HepG2 (cell line): ENCODE data around the gene CSKMT. TPM values are rescaled to one million over a fixed set of nuclear protein-coding genes. Genes with fewer than 3 reads are reported as not detected.

Experiments used
- AKAP8 ChIP-seq: sonication (generic); formaldehyde crosslinking; IDR thresholded peaks from 2 replicates; pipeline ENCODE4 v1.5.1; 2020; ENCODE audit warnings: mild to moderate bottlenecking, missing genetic modification reagents
- ATRX ChIP-seq: sonication (generic); formaldehyde crosslinking; IDR thresholded peaks from 2 replicates; pipeline ENCODE4 v1.4.0; 2020; ENCODE audit warnings: missing genetic modification reagents, borderline replicate concordance
- BORCS8-MEF2B ChIP-seq: sonication (generic); formaldehyde crosslinking; IDR thresholded peaks from 2 replicates; pipeline ENCODE4 v1.8.0; 2022; ENCODE audit warnings: mild to moderate bottlenecking, missing genetic modification reagents
- CEBPG ChIP-seq: IDR thresholded peaks from 2 replicates; pipeline ENCODE4 v1.6.1; 2016
- MAFG ChIP-seq: sonication (generic); formaldehyde crosslinking; IDR thresholded peaks from 2 replicates; pipeline ENCODE4 v1.5.1; 2020; ENCODE audit warnings: mild to moderate bottlenecking, missing genetic modification reagents
- MATR3 ChIP-seq: sonication (generic); formaldehyde crosslinking; IDR thresholded peaks from 2 replicates; pipeline ENCODE4 v1.4.0; 2020; ENCODE audit warnings: missing genetic modification reagents
- SRSF9 ChIP-seq: fragments of 200-400 bp; formaldehyde crosslinking; IDR thresholded peaks from 2 replicates; pipeline ENCODE4 v1.6.1; 2018; ENCODE audit warnings: borderline replicate concordance, mild to moderate bottlenecking, low read depth, low read length; ENCODE audit not compliant: insufficient read depth, poor library complexity, severe bottlenecking
- ZFP36L1 ChIP-seq: sonication (generic); formaldehyde crosslinking; IDR thresholded peaks from 2 replicates; pipeline ENCODE4 v1.8.0; 2022; ENCODE audit warnings: mild to moderate bottlenecking, missing genetic modification reagents, moderate library complexity
- ZNF180 ChIP-seq: sonication (generic); formaldehyde crosslinking; IDR thresholded peaks from 2 replicates; pipeline ENCODE4 v1.4.0; 2020; ENCODE audit warnings: low read depth, missing genetic modification reagents, borderline replicate concordance
- ZNF20 ChIP-seq: sonication (generic); formaldehyde crosslinking; IDR thresholded peaks from 2 replicates; pipeline ENCODE4 v1.4.0; 2020; ENCODE audit warnings: mild to moderate bottlenecking, moderate library complexity, missing genetic modification reagents
- ZNF253 ChIP-seq: sonication (generic); formaldehyde crosslinking; IDR thresholded peaks from 2 replicates; pipeline ENCODE4 v1.8.0; 2022; ENCODE audit warnings: mild to moderate bottlenecking, missing genetic modification reagents, borderline replicate concordance
- ZNF317 ChIP-seq: sonication (generic); formaldehyde crosslinking; IDR thresholded peaks from 2 replicates; pipeline ENCODE4 v1.5.0; 2020; ENCODE audit warnings: mild to moderate bottlenecking, missing genetic modification reagents
- polyA plus RNA-seq, 8 experiments: library from polyadenylated mRNA; depleted of rRNA in 3 of 8; stranded (reverse) in 7 of 8; unstranded in 1 of 8; fragments of >200 nt; fragmentation: Illumina TruSeq in 4 of 8; extraction: Trizol in 4 of 8; gene quantifications; 2 replicates each; pipeline versions ENCODE4 v1.2.1 to v1.2.3, GENCODE V29; 2011 to 2016; ENCODE audit warnings: low read depth in 4 of 8, missing spikeins in 1 of 8, mixed read lengths in 1 of 8; ENCODE audit not compliant: insufficient read depth in 1 of 8
- total RNA-seq, 5 experiments: library from RNA; depleted of rRNA; stranded (reverse); fragments of >200 nt; fragmentation: Illumina TruSeq; extraction: Trizol; gene quantifications; 2 replicates each; pipeline ENCODE4 v1.2.3, GENCODE V29; 2016; ENCODE audit warnings: low read depth in 1 of 5
- TF ChIP-seq, protein P1 (sequence below): sonication (generic); formaldehyde crosslinking; IDR thresholded peaks from 2 replicates; pipeline ENCODE4 v1.8.0; 2022; ENCODE audit warnings: missing genetic modification reagents, mild to moderate bottlenecking, moderate library complexity, borderline replicate concordance
- TF ChIP-seq, protein P2 (sequence below): sonication (generic); formaldehyde crosslinking; IDR thresholded peaks from 2 replicates; pipeline ENCODE4 v1.4.0; 2020; ENCODE audit warnings: low read depth, mild to moderate bottlenecking, missing genetic modification reagents
- TF ChIP-seq, protein P3 (sequence below): sonication (generic); formaldehyde crosslinking; IDR thresholded peaks from 2 replicates; pipeline ENCODE4 v1.4.0; 2020; ENCODE audit warnings: missing genetic modification reagents, borderline replicate concordance
- TF ChIP-seq, protein P4 (sequence below): IDR thresholded peaks from 2 replicates; pipeline ENCODE4 v1.6.1; 2012; ENCODE audit warnings: low read length, improper control_type of control experiment

The CSKMT gene
- total and polyA plus RNA-seq, 2 of the 13 experiments (the other 11 are each of a cell fraction or from before 2014, with no cell fraction given) = 7.6 to 31.8 TPM

DNA sequence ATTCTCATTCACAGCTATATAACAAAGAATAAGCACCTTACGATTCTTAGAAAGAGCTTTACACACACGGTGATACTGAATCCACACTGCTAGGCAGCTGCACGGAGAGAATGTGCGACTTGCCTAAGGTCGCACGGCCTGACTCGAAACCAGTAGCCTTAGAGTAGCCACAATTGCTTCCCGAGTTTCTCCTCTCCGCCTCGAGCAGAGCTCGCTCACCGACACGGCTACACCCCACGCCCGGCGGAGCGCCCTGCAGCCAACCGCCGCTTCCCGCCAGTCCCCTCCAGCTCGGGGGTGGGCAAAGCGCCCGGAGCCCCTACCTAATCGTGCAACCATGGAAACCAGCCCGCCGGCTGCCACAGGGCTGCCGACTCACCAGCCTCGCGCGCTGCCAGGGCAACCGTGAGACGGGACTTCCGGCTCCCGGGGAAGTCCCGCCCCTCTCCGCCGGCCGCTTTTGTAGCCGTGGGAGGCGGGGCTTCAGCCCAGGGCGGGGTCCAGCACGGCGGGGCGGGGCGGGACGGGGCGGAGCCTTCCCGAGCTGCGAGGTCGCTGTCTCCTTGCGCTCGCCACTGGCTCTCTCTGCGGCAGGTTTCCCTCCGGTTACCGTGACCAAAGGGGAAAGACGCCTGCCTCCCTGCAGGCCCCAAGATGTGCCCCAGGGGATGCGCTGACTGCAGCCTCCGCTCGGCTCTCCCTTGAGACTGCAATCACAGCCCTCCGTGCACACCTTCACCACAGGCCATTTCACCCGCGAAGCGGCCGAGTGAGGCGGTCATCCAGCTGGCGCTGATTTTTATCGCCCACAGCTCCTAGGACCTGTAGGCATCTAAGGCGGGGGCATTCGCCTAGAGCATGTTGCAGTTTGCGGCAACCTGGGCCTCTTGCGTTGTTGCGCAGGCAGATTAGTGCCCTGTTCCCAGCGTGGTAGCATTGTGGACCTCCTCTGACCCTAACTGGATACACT, 41.1 kb downstream of the CSKMT start (continued):
- TF ChIP-seq, protein P1, sequence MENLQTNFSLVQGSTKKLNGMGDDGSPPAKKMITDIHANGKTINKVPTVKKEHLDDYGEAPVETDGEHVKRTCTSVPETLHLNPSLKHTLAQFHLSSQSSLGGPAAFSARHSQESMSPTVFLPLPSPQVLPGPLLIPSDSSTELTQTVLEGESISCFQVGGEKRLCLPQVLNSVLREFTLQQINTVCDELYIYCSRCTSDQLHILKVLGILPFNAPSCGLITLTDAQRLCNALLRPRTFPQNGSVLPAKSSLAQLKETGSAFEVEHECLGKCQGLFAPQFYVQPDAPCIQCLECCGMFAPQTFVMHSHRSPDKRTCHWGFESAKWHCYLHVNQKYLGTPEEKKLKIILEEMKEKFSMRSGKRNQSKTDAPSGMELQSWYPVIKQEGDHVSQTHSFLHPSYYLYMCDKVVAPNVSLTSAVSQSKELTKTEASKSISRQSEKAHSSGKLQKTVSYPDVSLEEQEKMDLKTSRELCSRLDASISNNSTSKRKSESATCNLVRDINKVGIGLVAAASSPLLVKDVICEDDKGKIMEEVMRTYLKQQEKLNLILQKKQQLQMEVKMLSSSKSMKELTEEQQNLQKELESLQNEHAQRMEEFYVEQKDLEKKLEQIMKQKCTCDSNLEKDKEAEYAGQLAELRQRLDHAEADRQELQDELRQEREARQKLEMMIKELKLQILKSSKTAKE (CRISPR knock-in tag) = no peak
- no peak for TF ChIP-seq ZFP36L1 (CRISPR knock-in tag)
- TF ChIP-seq, protein P2, sequence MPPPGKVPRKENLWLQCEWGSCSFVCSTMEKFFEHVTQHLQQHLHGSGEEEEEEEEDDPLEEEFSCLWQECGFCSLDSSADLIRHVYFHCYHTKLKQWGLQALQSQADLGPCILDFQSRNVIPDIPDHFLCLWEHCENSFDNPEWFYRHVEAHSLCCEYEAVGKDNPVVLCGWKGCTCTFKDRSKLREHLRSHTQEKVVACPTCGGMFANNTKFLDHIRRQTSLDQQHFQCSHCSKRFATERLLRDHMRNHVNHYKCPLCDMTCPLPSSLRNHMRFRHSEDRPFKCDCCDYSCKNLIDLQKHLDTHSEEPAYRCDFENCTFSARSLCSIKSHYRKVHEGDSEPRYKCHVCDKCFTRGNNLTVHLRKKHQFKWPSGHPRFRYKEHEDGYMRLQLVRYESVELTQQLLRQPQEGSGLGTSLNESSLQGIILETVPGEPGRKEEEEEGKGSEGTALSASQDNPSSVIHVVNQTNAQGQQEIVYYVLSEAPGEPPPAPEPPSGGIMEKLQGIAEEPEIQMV (CRISPR knock-in tag) = no peak
- TF ChIP-seq, protein P3, sequence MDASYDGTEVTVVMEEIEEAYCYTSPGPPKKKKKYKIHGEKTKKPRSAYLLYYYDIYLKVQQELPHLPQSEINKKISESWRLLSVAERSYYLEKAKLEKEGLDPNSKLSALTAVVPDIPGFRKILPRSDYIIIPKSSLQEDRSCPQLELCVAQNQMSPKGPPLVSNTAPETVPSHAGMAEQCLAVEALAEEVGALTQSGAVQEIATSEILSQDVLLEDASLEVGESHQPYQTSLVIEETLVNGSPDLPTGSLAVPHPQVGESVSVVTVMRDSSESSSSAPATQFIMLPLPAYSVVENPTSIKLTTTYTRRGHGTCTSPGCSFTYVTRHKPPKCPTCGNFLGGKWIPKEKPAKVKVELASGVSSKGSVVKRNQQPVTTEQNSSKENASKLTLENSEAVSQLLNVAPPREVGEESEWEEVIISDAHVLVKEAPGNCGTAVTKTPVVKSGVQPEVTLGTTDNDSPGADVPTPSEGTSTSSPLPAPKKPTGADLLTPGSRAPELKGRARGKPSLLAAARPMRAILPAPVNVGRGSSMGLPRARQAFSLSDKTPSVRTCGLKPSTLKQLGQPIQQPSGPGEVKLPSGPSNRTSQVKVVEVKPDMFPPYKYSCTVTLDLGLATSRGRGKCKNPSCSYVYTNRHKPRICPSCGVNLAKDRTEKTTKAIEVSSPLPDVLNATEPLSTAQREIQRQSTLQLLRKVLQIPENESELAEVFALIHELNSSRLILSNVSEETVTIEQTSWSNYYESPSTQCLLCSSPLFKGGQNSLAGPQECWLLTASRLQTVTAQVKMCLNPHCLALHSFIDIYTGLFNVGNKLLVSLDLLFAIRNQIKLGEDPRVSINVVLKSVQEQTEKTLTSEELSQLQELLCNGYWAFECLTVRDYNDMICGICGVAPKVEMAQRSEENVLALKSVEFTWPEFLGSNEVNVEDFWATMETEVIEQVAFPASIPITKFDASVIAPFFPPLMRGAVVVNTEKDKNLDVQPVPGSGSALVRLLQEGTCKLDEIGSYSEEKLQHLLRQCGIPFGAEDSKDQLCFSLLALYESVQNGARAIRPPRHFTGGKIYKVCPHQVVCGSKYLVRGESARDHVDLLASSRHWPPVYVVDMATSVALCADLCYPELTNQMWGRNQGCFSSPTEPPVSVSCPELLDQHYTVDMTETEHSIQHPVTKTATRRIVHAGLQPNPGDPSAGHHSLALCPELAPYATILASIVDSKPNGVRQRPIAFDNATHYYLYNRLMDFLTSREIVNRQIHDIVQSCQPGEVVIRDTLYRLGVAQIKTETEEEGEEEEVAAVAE = no peak
- no peak for TF ChIP-seq SRSF9
- TF ChIP-seq ZNF317 (CRISPR knock-in tag) = 0 out of 2 replicates have a peak, but pooled peaks have one; percentile 39
- peak; percentile 72; the same call in 1 of the 2 replicates for TF ChIP-seq AKAP8
- no peak for TF ChIP-seq ZNF253 (CRISPR knock-in tag)
- TF ChIP-seq, protein P4, sequence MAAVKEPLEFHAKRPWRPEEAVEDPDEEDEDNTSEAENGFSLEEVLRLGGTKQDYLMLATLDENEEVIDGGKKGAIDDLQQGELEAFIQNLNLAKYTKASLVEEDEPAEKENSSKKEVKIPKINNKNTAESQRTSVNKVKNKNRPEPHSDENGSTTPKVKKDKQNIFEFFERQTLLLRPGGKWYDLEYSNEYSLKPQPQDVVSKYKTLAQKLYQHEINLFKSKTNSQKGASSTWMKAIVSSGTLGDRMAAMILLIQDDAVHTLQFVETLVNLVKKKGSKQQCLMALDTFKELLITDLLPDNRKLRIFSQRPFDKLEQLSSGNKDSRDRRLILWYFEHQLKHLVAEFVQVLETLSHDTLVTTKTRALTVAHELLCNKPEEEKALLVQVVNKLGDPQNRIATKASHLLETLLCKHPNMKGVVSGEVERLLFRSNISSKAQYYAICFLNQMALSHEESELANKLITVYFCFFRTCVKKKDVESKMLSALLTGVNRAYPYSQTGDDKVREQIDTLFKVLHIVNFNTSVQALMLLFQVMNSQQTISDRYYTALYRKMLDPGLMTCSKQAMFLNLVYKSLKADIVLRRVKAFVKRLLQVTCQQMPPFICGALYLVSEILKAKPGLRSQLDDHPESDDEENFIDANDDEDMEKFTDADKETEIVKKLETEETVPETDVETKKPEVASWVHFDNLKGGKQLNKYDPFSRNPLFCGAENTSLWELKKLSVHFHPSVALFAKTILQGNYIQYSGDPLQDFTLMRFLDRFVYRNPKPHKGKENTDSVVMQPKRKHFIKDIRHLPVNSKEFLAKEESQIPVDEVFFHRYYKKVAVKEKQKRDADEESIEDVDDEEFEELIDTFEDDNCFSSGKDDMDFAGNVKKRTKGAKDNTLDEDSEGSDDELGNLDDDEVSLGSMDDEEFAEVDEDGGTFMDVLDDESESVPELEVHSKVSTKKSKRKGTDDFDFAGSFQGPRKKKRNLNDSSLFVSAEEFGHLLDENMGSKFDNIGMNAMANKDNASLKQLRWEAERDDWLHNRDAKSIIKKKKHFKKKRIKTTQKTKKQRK = no peak
- no peak for TF ChIP-seq MAFG (CRISPR knock-in tag)
- no peak for TF ChIP-seq ZNF180 (CRISPR knock-in tag)
- TF ChIP-seq ATRX (CRISPR knock-in tag) = no peak
- TF ChIP-seq MATR3 (CRISPR knock-in tag) = no peak
- peak; percentile 7; the same call in 1 of the 2 replicates for TF ChIP-seq BORCS8-MEF2B (CRISPR knock-in tag)
- no peak for TF ChIP-seq CEBPG
- no peak for TF ChIP-seq ZNF20 (CRISPR knock-in tag)
